Smooth muscle cell (in vitro differentiated cells): ENCODE results near the gene CTNNB1. TPM values are rescaled to one million over a fixed set of nuclear protein-coding genes. Genes with fewer than 3 reads are reported as not detected.

ENCODE experiments used
- DNase-seq: peaks from one replicate; lab custom pipeline; 2025; ENCODE audit not compliant: unreplicated experiment; lab: John Stamatoyannopoulos, UW
- H2AFZ ChIP-seq: fragments of 200-600 bp; sonication (generic); 2 replicates; pipeline ENCODE4 v1.6.0; 2016; ENCODE audit warnings: antibody characterized with exemption, low read depth, mild to moderate bottlenecking
- H3F3A ChIP-seq: fragments of 200-600 bp; sonication (generic); 2 replicates; pipeline ENCODE4 v1.6.0; 2017; ENCODE audit warnings: antibody characterized with exemption, low read depth
- H3K27ac ChIP-seq: fragments of 200-600 bp; sonication (generic); 2 replicates; pipeline ENCODE4 v1.5.1; 2016; ENCODE audit warnings: low read depth, mild to moderate bottlenecking
- H3K27me3 ChIP-seq: fragments of 200-600 bp; sonication (generic); 2 replicates; pipeline ENCODE4 v1.6.1; 2016; ENCODE audit warnings: low read depth, mild to moderate bottlenecking
- H3K36me3 ChIP-seq: fragments of 200-600 bp; sonication (generic); 2 replicates; pipeline ENCODE4 v1.5.1; 2016; ENCODE audit warnings: low read depth
- H3K4me1 ChIP-seq: fragments of 200-600 bp; sonication (generic); 2 replicates; pipeline ENCODE4 v1.5.1; 2016; ENCODE audit warnings: low read depth
- H3K4me2 ChIP-seq: fragments of 200-600 bp; sonication (generic); 2 replicates; pipeline ENCODE4 v1.6.0; 2016; ENCODE audit warnings: mild to moderate bottlenecking
- H3K4me3 ChIP-seq: fragments of 200-600 bp; sonication (generic); 2 replicates; pipeline ENCODE4 v1.5.1; 2016; ENCODE audit warnings: mild to moderate bottlenecking
- H3K79me2 ChIP-seq: fragments of 200-600 bp; sonication (generic); 2 replicates; pipeline ENCODE4 v1.6.0; 2016; ENCODE audit warnings: low read depth, mild to moderate bottlenecking
- H3K9ac ChIP-seq: fragments of 200-600 bp; sonication (generic); 2 replicates; pipeline ENCODE4 v1.6.0; 2016; ENCODE audit warnings: low read depth
- H3K9me3 ChIP-seq: fragments of 200-600 bp; sonication (generic); replicated peaks from 2 replicates; pipeline ENCODE4 v1.5.1; 2016; ENCODE audit warnings: low read depth
- H4K20me1 ChIP-seq: fragments of 200-600 bp; sonication (generic); 2 replicates; pipeline ENCODE4 v1.6.0; 2016; ENCODE audit warnings: low read depth
- CTCF ChIP-seq: fragments of 200-600 bp; sonication (generic); IDR thresholded peaks from 2 replicates; pipeline ENCODE4 v1.5.1; 2017; ENCODE audit warnings: borderline replicate concordance, mild to moderate bottlenecking, antibody characterized with exemption; ENCODE audit not compliant: insufficient read depth, poor library complexity, severe bottlenecking
- WGBS: methylation state at CpG from one replicate; pipeline ENCODE4 v1.1.7; 2016; ENCODE audit warnings: low lambda C conversion rate; 5-methylcytosine and 5-hydroxymethylcytosine counted together
- polyA plus RNA-seq: library from polyadenylated mRNA; unstranded; fragments of >200 nt; fragmentation: Nextera tagmentation; extraction: Ambion mirVana; gene quantifications from 2 replicates; pipeline ENCODE4 v1.2.1, GENCODE V29; 2016
- total RNA-seq: library from RNA; depleted of rRNA; stranded (reverse); fragments of >200 nt; gene quantifications from 2 replicates; pipeline ENCODE4 v1.2.3, GENCODE V29; 2014

Gene CTNNB1
- total and polyA plus RNA-seq, 2 experiments from 2014 or later = 167 to 957 TPM

GRCh38 chr3:41173926-41174885 lies 25.1 kb upstream of the CTNNB1 start:
- TF ChIP-seq CTCF = no peak
- Histone ChIP-seq H3K79me2 (no peaks in the 10 kb centered on the region), H3K36me3 (no peaks in the 10 kb centered on the region), H3K27ac (no peak overlapping the region), H3F3A (peaks cover 28% of the 10 kb centered on the region), H3K4me3 (no peak overlapping the region), H3K4me2 (peak overlapping the region; percentile 20), H3K4me1 (peaks cover 14% of the 10 kb centered on the region), H3K9ac (no peak overlapping the region), H2AFZ (peak overlapping the region; percentile 65), H3K27me3 (no peaks in the 10 kb centered on the region), H4K20me1 (no peaks in the 10 kb centered on the region), H3K9me3 (no peaks in the 10 kb centered on the region)
- WGBS = 39% methylated on average over 7 of the region's 7 CpGs
- no peak for DNase-seq

GRCh38 chr3:41175365-41175764 lies 23.9 kb upstream of the CTNNB1 start:
- peak overlapping the region; percentile 20 for H3K4me2 ChIP-seq
- WGBS = 70% methylated on average over 1 of the region's 1 CpG

GRCh38 chr3:41176596-41176995 lies 22.7 kb upstream of the CTNNB1 start:
- Histone ChIP-seq H3K27me3 (no peaks in the 10 kb centered on the region), H3K36me3 (no peaks in the 10 kb centered on the region), H3K4me3 (no peak overlapping the region), H3K9me3 (no peaks in the 10 kb centered on the region), H3K4me1 (peaks cover 13% of the 10 kb centered on the region), H3K79me2 (no peaks in the 10 kb centered on the region), H3F3A (peaks cover 32% of the 10 kb centered on the region), H4K20me1 (no peaks in the 10 kb centered on the region), H2AFZ (no peak overlapping the region), H3K9ac (no peak overlapping the region), H3K27ac (no peak overlapping the region), H3K4me2 (no peak overlapping the region)
- TF ChIP-seq CTCF = no peak
- 47% methylated on average over 3 of the region's 3 CpGs for WGBS
- DNase-seq = no peak

More at GRCh38 chr3:41175365-41175764, 23.9 kb upstream of the CTNNB1 start:
- Histone ChIP-seq H3K36me3 (no peaks in the 10 kb centered on the region), H3K27me3 (no peaks in the 10 kb centered on the region), H3K27ac (no peak overlapping the region), H3K79me2 (no peaks in the 10 kb centered on the region), H3F3A (peaks cover 28% of the 10 kb centered on the region), H4K20me1 (no peaks in the 10 kb centered on the region), H3K9ac (no peak overlapping the region), H3K9me3 (no peaks in the 10 kb centered on the region), H3K4me1 (peaks cover 13% of the 10 kb centered on the region), H2AFZ (no peak overlapping the region), H3K4me3 (no peak overlapping the region)
- no peak for DNase-seq
- TF ChIP-seq CTCF = no peak
